GM19324 (cell line): ENCODE results near the gene IL18R1.

Experiments
- ATAC-seq: cut with Tn5 transposase; IDR thresholded peaks from one replicate; pipeline ENCODE4 v1.9.1; 2021; ENCODE audit warnings: mild to moderate bottlenecking, moderate library complexity; ENCODE audit not compliant: unreplicated experiment, low FRiP score

The IL18R1 gene

GRCh38 chr2:102427249-102427648 is 71.7 kb downstream of the IL18R1 start:
- no peak for ATAC-seq

- no peak for ATAC-seq
Measured at GRCh38 chr2:102428573-102428972, 73.0 kb downstream of the IL18R1 start.

GRCh38 chr2:102432386-102432785 is 76.8 kb downstream of the IL18R1 start:
- ATAC-seq = no peak

- ATAC-seq = no peak
Measured at GRCh38 chr2:102433973-102434654, 78.5 kb downstream of the IL18R1 start.

- no peak for ATAC-seq
Measured at GRCh38 chr2:102434655-102435381, 79.2 kb downstream of the IL18R1 start.

GRCh38 chr2:102435741-102436140 is 80.1 kb downstream of the IL18R1 start:
- no peak for ATAC-seq

- no peak for ATAC-seq
Measured at GRCh38 chr2:102436323-102436722, 80.7 kb downstream of the IL18R1 start.

- no peak for ATAC-seq
Measured at GRCh38 chr2:102437122-102437521, 81.5 kb downstream of the IL18R1 start.

- no peak for ATAC-seq
Measured at GRCh38 chr2:102438111-102438510, 82.5 kb downstream of the IL18R1 start.

GRCh38 chr2:102438578-102438977 is 83.0 kb downstream of the IL18R1 start:
- no peak for ATAC-seq

- ATAC-seq = no peak
Measured at GRCh38 chr2:102439065-102439695, 83.6 kb downstream of the IL18R1 start.

GRCh38 chr2:102442967-102443828 is 87.6 kb downstream of the IL18R1 start:
- peak; percentile 57 for ATAC-seq

- no peak for ATAC-seq
Measured at GRCh38 chr2:102444233-102444632, 88.6 kb downstream of the IL18R1 start.

GRCh38 chr2:102446936-102447335 is 91.3 kb downstream of the IL18R1 start:
- ATAC-seq = no peak
